GM12872 (cell line): ENCODE data around the gene HM13.

ENCODE experiments used
- TF ChIP-seq, protein P1 (sequence below): IDR thresholded peaks from 3 replicates; pipeline ENCODE4 v1.5.1; 2011; ENCODE audit warnings: low read depth, mild to moderate bottlenecking, low read length, moderate library complexity; ENCODE audit not compliant: insufficient read depth

Gene HM13

GRCh38 chr20:31560746-31561598 is 46.7 kb downstream of the HM13 start:
- TF ChIP-seq, protein P1, sequence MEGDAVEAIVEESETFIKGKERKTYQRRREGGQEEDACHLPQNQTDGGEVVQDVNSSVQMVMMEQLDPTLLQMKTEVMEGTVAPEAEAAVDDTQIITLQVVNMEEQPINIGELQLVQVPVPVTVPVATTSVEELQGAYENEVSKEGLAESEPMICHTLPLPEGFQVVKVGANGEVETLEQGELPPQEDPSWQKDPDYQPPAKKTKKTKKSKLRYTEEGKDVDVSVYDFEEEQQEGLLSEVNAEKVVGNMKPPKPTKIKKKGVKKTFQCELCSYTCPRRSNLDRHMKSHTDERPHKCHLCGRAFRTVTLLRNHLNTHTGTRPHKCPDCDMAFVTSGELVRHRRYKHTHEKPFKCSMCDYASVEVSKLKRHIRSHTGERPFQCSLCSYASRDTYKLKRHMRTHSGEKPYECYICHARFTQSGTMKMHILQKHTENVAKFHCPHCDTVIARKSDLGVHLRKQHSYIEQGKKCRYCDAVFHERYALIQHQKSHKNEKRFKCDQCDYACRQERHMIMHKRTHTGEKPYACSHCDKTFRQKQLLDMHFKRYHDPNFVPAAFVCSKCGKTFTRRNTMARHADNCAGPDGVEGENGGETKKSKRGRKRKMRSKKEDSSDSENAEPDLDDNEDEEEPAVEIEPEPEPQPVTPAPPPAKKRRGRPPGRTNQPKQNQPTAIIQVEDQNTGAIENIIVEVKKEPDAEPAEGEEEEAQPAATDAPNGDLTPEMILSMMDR: no peak

DNA sequence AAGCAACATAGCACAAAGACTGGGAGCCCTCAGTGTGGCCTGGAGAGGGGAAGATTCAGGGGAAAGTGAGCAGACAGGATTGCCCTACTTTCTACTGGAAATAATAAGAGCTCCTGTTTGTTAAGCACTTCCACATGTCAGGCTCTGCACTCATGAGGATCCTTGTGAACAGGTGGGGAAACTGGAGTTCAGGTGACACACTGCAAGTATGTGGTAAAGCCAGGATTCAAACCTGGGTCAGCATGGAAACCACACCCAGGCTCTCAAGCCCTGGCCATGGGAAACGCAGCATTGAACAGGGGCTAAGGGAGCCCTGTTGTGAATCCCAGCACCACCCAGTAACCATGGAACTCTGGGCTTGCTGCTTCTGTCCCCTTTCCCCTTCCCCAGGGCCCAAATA is 48.0 kb downstream of the HM13 start:
- TF ChIP-seq, protein P1: no peak

DNA sequence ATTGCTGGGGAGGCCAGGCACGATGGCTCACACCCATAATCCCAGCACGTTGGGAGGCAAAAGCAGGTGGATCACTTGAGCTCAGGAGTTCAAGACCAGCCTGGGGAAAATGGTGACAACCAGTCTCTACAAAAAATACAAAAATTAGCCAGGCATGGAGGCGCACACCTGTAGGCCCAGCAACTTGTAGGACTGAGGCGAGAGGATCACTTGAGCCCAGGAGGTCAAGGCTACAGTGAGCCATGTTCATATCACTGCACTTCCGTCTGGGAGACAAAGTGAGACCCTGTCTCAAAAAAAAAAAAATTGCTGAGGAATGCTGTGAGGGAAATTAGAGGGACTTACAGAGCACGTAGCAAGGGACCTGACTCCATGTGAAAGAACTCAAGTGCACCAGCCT is 50.0 kb downstream of the HM13 start:
- TF ChIP-seq, protein P1: no peak

- TF ChIP-seq, protein P1: no peak
These were observed 51.6 kb downstream of the HM13 start for GRCh38 chr20:31565699-31566318.

DNA sequence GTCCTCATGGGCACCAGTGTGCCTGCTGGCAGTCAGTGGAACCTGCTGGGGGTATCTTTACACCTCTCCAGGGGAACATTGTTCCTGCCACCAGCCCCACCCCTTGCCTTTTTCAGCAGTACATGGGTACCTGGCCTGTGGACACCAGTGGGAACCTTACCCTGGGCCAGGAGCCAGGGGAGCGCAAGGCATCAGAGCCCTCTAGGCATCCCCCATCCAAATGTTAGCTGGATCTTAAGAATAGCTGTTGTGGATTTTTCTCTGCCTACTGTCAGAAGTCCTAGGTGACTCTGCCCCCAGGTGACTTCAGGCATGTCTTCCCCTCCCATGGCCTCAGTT is 52.0 kb downstream of the HM13 start:
- TF ChIP-seq, protein P1: no peak

DNA sequence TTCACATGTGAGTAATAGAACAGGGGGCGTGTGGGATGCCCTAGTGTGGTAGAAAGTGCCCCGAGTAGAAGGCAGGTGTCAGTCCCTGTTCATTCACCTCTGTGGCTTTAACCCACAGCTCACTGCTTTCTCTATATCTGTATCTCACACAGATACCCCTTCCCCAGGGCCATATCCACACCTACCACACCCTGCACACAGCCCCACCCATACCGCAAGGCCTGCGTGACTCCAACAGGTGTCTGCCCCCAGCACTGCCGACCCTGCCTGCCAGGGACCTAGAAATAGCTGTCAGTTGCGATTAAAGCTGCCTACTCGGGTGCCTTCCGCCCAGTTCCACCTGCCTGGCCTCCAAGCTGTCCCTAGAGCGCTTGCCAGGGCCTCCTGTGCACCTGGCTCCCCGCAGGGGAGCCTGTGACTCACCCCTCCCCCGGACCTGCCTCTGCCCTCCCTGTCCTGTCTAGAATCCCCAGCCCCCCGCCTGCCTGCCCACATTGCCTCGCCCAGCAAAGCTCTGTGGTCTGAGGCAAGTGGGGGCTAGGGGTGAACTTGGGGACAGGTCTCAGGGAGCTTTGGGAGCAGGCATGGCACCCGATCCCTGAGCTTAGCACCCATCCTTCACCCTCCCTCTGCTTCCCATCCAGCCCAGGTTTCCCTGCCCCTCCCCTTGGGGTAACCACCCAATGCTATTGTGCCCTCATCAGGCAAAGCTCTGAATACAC is 52.6 kb downstream of the HM13 start:
- TF ChIP-seq, protein P1: no peak

GRCh38 chr20:31567380-31567720 is 53.1 kb downstream of the HM13 start:
- TF ChIP-seq, protein P1: no peak
